Lower lobe of right lung (tissue), 2 donors: Measurements from ENCODE around the gene FLACC1. TPM values are rescaled to one million over a fixed set of nuclear protein-coding genes. Genes with fewer than 3 reads are reported as not detected.
"Not testable (repeated sequence)": the region's sequence is repeated elsewhere in the genome, so short reads cannot be mapped to it uniquely, and the experiment has no call there.

Experiments used
- ATAC-seq, 2 donors: fragments of 200-7000 bp; cut with Tn5 transposase; one replicate each; pipeline ENCODE4 v1.9.1; 2020 to 2022; ENCODE audit warnings: mild to moderate bottlenecking in 2 of 2, moderate library complexity in 2 of 2
- DNase-seq: peaks from one replicate; pipeline ENCODE4 v3.0.0-alpha.2; 2020
- H3K27ac ChIP-seq: fragments of 200-600 bp; one replicate; pipeline ENCODE4 v1.8.0; 2022
- H3K27me3 ChIP-seq: fragments of 200-600 bp; one replicate; pipeline ENCODE4 v1.8.0; 2022; ENCODE audit warnings: low read depth
- H3K36me3 ChIP-seq: fragments of 200-600 bp; one replicate; pipeline ENCODE4 v1.8.0; 2022; ENCODE audit warnings: mild to moderate bottlenecking
- H3K4me1 ChIP-seq: fragments of 200-600 bp; one replicate; pipeline ENCODE4 v1.8.0; 2022
- H3K4me3 ChIP-seq: fragments of 200-600 bp; one replicate; pipeline ENCODE4 v1.8.0; 2022; ENCODE audit warnings: mild to moderate bottlenecking
- H3K9me3 ChIP-seq: fragments of 200-600 bp; one replicate; pipeline ENCODE4 v1.8.0; 2022
- CTCF ChIP-seq: fragments of 200-600 bp; IDR thresholded peaks from one replicate; pipeline ENCODE4 v1.8.0; 2022; ENCODE audit warnings: antibody characterized with exemption, mild to moderate bottlenecking
- intact Hi-C: fragments of 100-400 bp; cut with DNase I; formaldehyde crosslinking; loops from one replicate; pipeline ENCODE4 v1.11.0; 2022
- total RNA-seq: library from RNA; stranded (reverse); fragmentation: NEBNext Ultra II Directional; extraction: Animal tissue kit (Norgen Biotek cat#: 25700); gene quantifications from one replicate; pipeline ENCODE4 v1.2.1, GENCODE V29; 2021
- donor health status: DM: no; HTN: yes; CAD: no; lungs with severe emphysema.

FLACC1 gene
- total RNA-seq, 1 donor from 2014 or later = 6.8 TPM

DNA sequence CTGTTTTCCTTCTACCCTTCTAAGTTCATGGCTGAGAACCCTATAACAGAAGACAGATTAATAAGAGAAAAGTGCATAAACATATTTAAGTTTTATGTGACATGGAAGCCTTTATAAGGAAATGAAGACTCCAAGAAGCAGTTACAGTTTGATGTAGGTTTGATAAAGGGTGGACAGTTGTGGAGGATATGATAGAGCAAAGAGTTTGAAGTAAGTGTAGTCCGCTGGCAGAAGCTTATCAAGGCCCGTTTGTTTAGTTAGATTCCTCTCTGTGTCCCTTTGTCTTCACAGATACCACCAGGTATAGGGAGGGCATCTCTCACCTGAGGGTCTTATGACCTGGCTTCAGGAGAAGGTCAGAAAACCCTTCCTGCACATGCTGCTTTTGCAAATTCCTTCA, 107.3 kb downstream of the FLACC1 start:
- no peaks in the 10 kb centered on the region for H3K36me3 ChIP-seq

GRCh38 chr2:201248288-201248844, 108.8 kb downstream of the FLACC1 start:
- no peaks in the 10 kb centered on the region for H3K9me3 ChIP-seq
- no peaks in the 10 kb centered on the region for H3K27me3 ChIP-seq
- H3K36me3 ChIP-seq = no peaks in the 10 kb centered on the region
- no peak overlapping the region for H3K27ac ChIP-seq
- no peak for TF ChIP-seq CTCF
- DNase-seq = no peak
- H3K4me3 ChIP-seq = no peak overlapping the region
- intact Hi-C loops = no loop called here
- H3K4me1 ChIP-seq = peaks cover 9% of the 10 kb centered on the region
- ATAC-seq = no peak

More for the DNA sequence above, 107.3 kb downstream of the FLACC1 start:
- H3K4me3 ChIP-seq = no peak overlapping the region
- peaks cover 24% of the 10 kb centered on the region for H3K4me1 ChIP-seq
- DNase-seq (no peak), ATAC-seq (no peak)
- TF ChIP-seq CTCF = no peak
- no peak overlapping the region for H3K27ac ChIP-seq
- intact Hi-C loops = no loop called here
- no peaks in the 10 kb centered on the region for H3K9me3 ChIP-seq
- no peaks in the 10 kb centered on the region for H3K27me3 ChIP-seq

DNA sequence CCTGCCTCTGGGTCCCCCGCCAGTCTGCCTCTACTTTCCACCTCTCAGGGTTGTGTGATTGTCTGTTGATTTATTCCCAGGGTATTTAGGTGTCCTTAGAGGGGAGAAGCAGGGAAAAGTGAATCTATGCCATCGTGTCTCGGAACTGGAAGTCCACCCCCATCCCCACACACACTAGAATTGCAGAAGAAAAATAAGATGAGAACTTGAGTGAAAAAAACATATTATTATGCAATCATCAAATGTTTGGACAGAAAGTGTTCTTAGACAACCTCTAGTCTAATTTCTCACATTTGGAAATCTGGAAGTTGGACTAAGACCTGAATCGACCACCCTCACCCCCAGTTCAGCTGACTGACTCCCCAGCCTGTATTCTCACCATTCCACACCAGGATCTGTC, 110.9 kb downstream of the FLACC1 start:
- Histone ChIP-seq H3K36me3 (no peaks in the 10 kb centered on the region), H3K27ac (peak overlapping the region; percentile 49), H3K9me3 (no peaks in the 10 kb centered on the region), H3K4me1 (peaks cover 7% of the 10 kb centered on the region), H3K27me3 (no peaks in the 10 kb centered on the region), H3K4me3 (no peak overlapping the region)
- DNase-seq (no peak), ATAC-seq (peak; percentile 41 to 63)
- intact Hi-C loops = no loop called here
- TF ChIP-seq CTCF = no peak

GRCh38 chr2:201244829-201245228, 112.3 kb downstream of the FLACC1 start:
- intact Hi-C loops = no loop called here

GRCh38 chr2:201242571-201243277, 114.4 kb downstream of the FLACC1 start:
- no peak for ATAC-seq
- Histone ChIP-seq H3K36me3 (no peaks in the 10 kb centered on the region), H3K4me3 (no peak overlapping the region), H3K4me1 (peaks cover 33% of the 10 kb centered on the region), H3K27me3 (no peaks in the 10 kb centered on the region), H3K9me3 (no peaks in the 10 kb centered on the region), H3K27ac (no peak overlapping the region)
- no peak for DNase-seq
- TF ChIP-seq CTCF = no peak
- intact Hi-C loops = no loop called here

More at GRCh38 chr2:201244829-201245228, 112.3 kb downstream of the FLACC1 start:
- ATAC-seq (no peak), DNase-seq (no peak)
- Histone ChIP-seq H3K27ac (no peak overlapping the region), H3K4me1 (peaks cover 14% of the 10 kb centered on the region), H3K36me3 (no peaks in the 10 kb centered on the region), H3K9me3 (no peaks in the 10 kb centered on the region), H3K4me3 (no peak overlapping the region), H3K27me3 (no peaks in the 10 kb centered on the region)
- no peak for TF ChIP-seq CTCF

DNA sequence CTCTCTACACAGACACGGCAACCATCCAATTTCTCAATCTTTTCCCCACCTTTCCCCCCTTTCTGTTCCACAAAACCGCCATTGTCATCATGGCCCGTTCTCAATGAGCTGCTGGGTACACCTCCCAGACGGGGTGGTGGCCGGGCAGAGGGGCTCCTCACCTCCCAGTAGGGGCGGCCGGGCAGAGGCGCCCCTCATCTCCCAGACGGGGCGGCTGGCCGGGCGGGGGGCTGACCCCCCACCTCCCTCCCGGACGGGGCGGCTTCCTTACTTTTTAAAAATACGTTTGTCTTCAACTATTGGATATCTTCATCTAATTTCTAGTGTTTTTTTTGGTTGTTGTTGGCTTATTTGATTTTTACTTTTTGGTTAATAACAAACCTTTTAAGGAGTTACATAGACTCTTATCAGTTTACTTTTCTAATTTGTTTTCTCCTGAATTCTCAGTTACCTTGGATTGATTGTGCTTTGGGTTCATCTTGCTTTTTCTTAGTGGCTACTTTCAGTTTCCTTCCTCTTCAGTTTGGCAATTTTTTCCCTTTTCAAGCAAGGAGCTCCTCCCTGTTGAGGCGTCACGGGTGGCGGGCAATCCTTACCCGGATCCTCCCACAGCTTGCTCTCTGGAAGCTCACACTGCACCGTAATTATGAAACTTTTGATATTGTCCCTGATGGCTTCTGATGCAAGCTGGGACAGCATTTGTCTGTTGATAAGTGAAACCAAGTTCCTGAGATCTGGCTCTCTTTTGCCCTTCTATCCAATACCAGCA, 117.8 kb downstream of the FLACC1 start:
- DNase-seq (peak; percentile 87), ATAC-seq (peak; percentile 70 to 85)
- intact Hi-C loops = not testable (repeated sequence)

More for the DNA sequence above, 117.8 kb downstream of the FLACC1 start:
- Histone ChIP-seq H3K27ac (peak overlapping the region; percentile 72), H3K4me1 (peaks cover 55% of the 10 kb centered on the region)
- H3K4me3 ChIP-seq, H3K36me3 ChIP-seq, H3K9me3 ChIP-seq, H3K27me3 ChIP-seq: not testable (repeated sequence)
